ES-I3 (cell line): ENCODE data around the gene AFM.
"Not testable (repeated sequence)": the region's sequence is repeated elsewhere in the genome, so short reads cannot be mapped to it uniquely, and the experiment has no call there.

ENCODE experiments used
- H3K36me3 ChIP-seq: 2 replicates; pipeline ENCODE4 v1.6.1; 2013; ENCODE audit warnings: mild to moderate bottlenecking, low read length, control low read depth, moderate library complexity; ENCODE audit not compliant: insufficient read depth
- H3K4me1 ChIP-seq: 2 replicates; pipeline ENCODE4 v1.6.1; 2013; ENCODE audit warnings: mild to moderate bottlenecking, control low read depth, low read length; ENCODE audit not compliant: insufficient read depth
- H3K9ac ChIP-seq: 2 replicates; pipeline ENCODE4 v1.6.1; 2013; ENCODE audit warnings: low read depth, mild to moderate bottlenecking, low read length, moderate library complexity
- H3K9me3 ChIP-seq: 2 replicates; pipeline ENCODE4 v1.6.1; 2013; ENCODE audit warnings: mild to moderate bottlenecking, low read length, moderate library complexity; ENCODE audit not compliant: control insufficient read depth, insufficient read depth

The AFM gene

GRCh38 chr4:73507541-73507940, 26.0 kb downstream of the AFM start:
- Histone ChIP-seq H3K9me3 (no peaks in the 10 kb centered on the region), H3K36me3 (no peaks in the 10 kb centered on the region), H3K9ac (no peak overlapping the region), H3K4me1 (no peaks in the 10 kb centered on the region)

- no peak overlapping the region for H3K9ac ChIP-seq
- H3K36me3 ChIP-seq, result no peaks in the 10 kb centered on the region
- no peaks in the 10 kb centered on the region for H3K9me3 ChIP-seq
- no peaks in the 10 kb centered on the region for H3K4me1 ChIP-seq
These were observed 27.1 kb downstream of the AFM start for GRCh38 chr4:73508651-73509050.

GRCh38 chr4:73518340-73518739, 36.8 kb downstream of the AFM start:
- H3K9me3 ChIP-seq, result no peaks in the 10 kb centered on the region
- no peaks in the 10 kb centered on the region for H3K36me3 ChIP-seq
- no peak overlapping the region for H3K9ac ChIP-seq
- H3K4me1 ChIP-seq, result peaks cover 12% of the 10 kb centered on the region

- H3K9ac ChIP-seq, result no peak overlapping the region
- H3K4me1 ChIP-seq, result peaks cover 12% of the 10 kb centered on the region
- no peaks in the 10 kb centered on the region for H3K36me3 ChIP-seq
- H3K9me3 ChIP-seq, result no peaks in the 10 kb centered on the region
These were observed 39.3 kb downstream of the AFM start for GRCh38 chr4:73520821-73521220.

- peaks cover 12% of the 10 kb centered on the region for H3K4me1 ChIP-seq
- H3K36me3 ChIP-seq, result no peaks in the 10 kb centered on the region
- H3K9me3 ChIP-seq, result no peaks in the 10 kb centered on the region
- no peak overlapping the region for H3K9ac ChIP-seq
These were observed 41.6 kb downstream of the AFM start for GRCh38 chr4:73523126-73523525.

GRCh38 chr4:73525611-73526010, 44.1 kb downstream of the AFM start:
- no peaks in the 10 kb centered on the region for H3K9me3 ChIP-seq
- peaks cover 8% of the 10 kb centered on the region for H3K4me1 ChIP-seq
- no peak overlapping the region for H3K9ac ChIP-seq
- no peaks in the 10 kb centered on the region for H3K36me3 ChIP-seq

GRCh38 chr4:73527196-73527595, 45.7 kb downstream of the AFM start:
- H3K9ac ChIP-seq, result no peak overlapping the region
- H3K9me3 ChIP-seq, result no peaks in the 10 kb centered on the region
- no peaks in the 10 kb centered on the region for H3K4me1 ChIP-seq
- no peaks in the 10 kb centered on the region for H3K36me3 ChIP-seq

- Histone ChIP-seq H3K9me3 (no peaks in the 10 kb centered on the region), H3K4me1 (no peaks in the 10 kb centered on the region), H3K9ac (no peak overlapping the region), H3K36me3 (no peaks in the 10 kb centered on the region)
These were observed 46.6 kb downstream of the AFM start for GRCh38 chr4:73528171-73528570.

- no peak overlapping the region for H3K9ac ChIP-seq
These were observed 52.2 kb downstream of the AFM start for GRCh38 chr4:73533515-73534422.

GRCh38 chr4:73538162-73538561, 56.6 kb downstream of the AFM start:
- H3K9me3 ChIP-seq, result no peaks in the 10 kb centered on the region
- no peak overlapping the region for H3K9ac ChIP-seq
- no peaks in the 10 kb centered on the region for H3K4me1 ChIP-seq
- H3K36me3 ChIP-seq, result no peaks in the 10 kb centered on the region

More at GRCh38 chr4:73533515-73534422, 52.2 kb downstream of the AFM start:
- no peaks in the 10 kb centered on the region for H3K36me3 ChIP-seq
- H3K4me1 ChIP-seq, result no peaks in the 10 kb centered on the region
- H3K9me3 ChIP-seq, result no peaks in the 10 kb centered on the region

GRCh38 chr4:73539386-73539785, 57.8 kb downstream of the AFM start:
- no peaks in the 10 kb centered on the region for H3K4me1 ChIP-seq
- no peaks in the 10 kb centered on the region for H3K9me3 ChIP-seq
- H3K36me3 ChIP-seq, result no peaks in the 10 kb centered on the region
- no peak overlapping the region for H3K9ac ChIP-seq

- H3K9me3 ChIP-seq, result no peaks in the 10 kb centered on the region
- H3K9ac ChIP-seq, result no peak overlapping the region
- no peaks in the 10 kb centered on the region for H3K4me1 ChIP-seq
- H3K36me3 ChIP-seq, result no peaks in the 10 kb centered on the region
These were observed 59.3 kb downstream of the AFM start for GRCh38 chr4:73540826-73541225.

GRCh38 chr4:73541251-73541650, 59.7 kb downstream of the AFM start:
- no peak overlapping the region for H3K9ac ChIP-seq
- H3K4me1 ChIP-seq, result no peaks in the 10 kb centered on the region
- H3K9me3 ChIP-seq, result no peaks in the 10 kb centered on the region
- H3K36me3 ChIP-seq, result no peaks in the 10 kb centered on the region

- Histone ChIP-seq H3K36me3 (no peaks in the 10 kb centered on the region), H3K4me1 (no peaks in the 10 kb centered on the region), H3K9ac (no peak overlapping the region), H3K9me3 (no peaks in the 10 kb centered on the region)
These were observed 63.1 kb downstream of the AFM start for GRCh38 chr4:73544620-73545019.

- H3K9me3 ChIP-seq, H3K9ac ChIP-seq, H3K4me1 ChIP-seq, H3K36me3 ChIP-seq: not testable (repeated sequence)
These were observed 69.3 kb downstream of the AFM start for GRCh38 chr4:73550865-73551264.
